Measurements from ENCODE around the gene SNX3. TPM values are rescaled to one million over a fixed set of nuclear protein-coding genes. Genes with fewer than 3 reads are reported as not detected.

SNX3 gene
- total RNA-seq (2022; extraction: Qiagen RNA extraction): 82.5 to 116 TPM (median 106 TPM) in 5 replicates

GRCh38 chr6:108260809-108261569, at the start of gene SNX3:
TSS of gene SNX3 (minus strand) at chr6:108261040. CDS start at chr6:108260921, 119 bp downstream.

GRCh38 chr6:108294727-108295625, 34.1 kb upstream of the SNX3 start, which contains the start of gene AFG1L:
TSS of gene AFG1L (plus strand) at chr6:108295054. CDS start at chr6:108295080, 26 bp downstream.

GRCh38 chr6:108165714-108166663, 94.9 kb downstream of the SNX3 start, which contains the start of gene NR2E1:
TSS of gene NR2E1 (plus strand) at chr6:108166022. CDS start at chr6:108166766, 744 bp downstream.

Other genes with a start within 250 kb of the SNX3 start
- 17.8 to 25.9 TPM (median 24.3 TPM) in 5 replicates for gene OSTM1, start 186.3 kb downstream of the SNX3 start, total RNA-seq (2022; extraction: Qiagen RNA extraction)
- gene NR2E1, start 95.0 kb downstream of the SNX3 start, total RNA-seq (2022; extraction: Qiagen RNA extraction): 0.03 to 0.22 TPM in 2 of 5 replicates, not detected in the others
- 1.6 to 2.3 TPM (median 2.0 TPM) in 5 replicates for gene AFG1L, start 34.0 kb upstream of the SNX3 start, total RNA-seq (2022; extraction: Qiagen RNA extraction)

Measured in A549 treated with Hydrocortisone at 1 μM for 4 hours (cell line).